Stimulated activated CD8-positive, alpha-beta memory T cell treated with anti-CD3 and anti-CD28 coated beads, Interleukin-4, amount 100 ng/mL, for 4 hours (primary cell): ENCODE measurements around the gene CFAP299.
"Not testable (repeated sequence)": the region's sequence is repeated elsewhere in the genome, so short reads cannot be mapped to it uniquely, and the experiment has no call there.

ENCODE experiments used
- DNase-seq, 2 donors: peaks; one replicate each; pipeline ENCODE4 v3.0.0-alpha.2; 2020; ENCODE audit warnings: low read depth in 2 of 2, low spot score in 1 of 2

CFAP299 gene

GRCh38 chr4:80439294-80440061, 103.9 kb downstream of the CFAP299 start:
- DNase-seq, result not testable (repeated sequence)

- DNase-seq, result no peak
These were observed 110.7 kb downstream of the CFAP299 start for GRCh38 chr4:80446248-80446647.

GRCh38 chr4:80446664-80447063, 111.1 kb downstream of the CFAP299 start:
- DNase-seq, result no peak

DNA sequence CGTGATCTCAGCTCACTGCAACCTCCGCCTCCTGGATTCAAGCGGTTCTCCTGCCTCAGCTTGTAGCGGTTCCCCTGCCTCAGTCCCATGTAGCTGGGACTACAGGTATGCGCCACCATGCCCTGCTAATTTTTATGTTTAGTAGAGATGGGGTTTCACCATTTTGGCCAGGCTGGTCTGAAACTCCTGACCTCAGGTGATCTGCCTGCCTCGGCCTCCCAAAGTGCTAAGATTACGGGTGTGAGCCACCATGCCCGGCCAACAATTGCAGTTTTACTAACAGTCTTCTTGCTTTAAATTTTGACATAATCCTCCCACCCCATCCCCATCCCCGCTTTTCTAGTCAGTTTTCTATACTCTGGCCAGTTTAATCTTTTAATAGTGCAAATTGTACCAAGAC, 112.0 kb downstream of the CFAP299 start:
- DNase-seq, result no peak

DNA sequence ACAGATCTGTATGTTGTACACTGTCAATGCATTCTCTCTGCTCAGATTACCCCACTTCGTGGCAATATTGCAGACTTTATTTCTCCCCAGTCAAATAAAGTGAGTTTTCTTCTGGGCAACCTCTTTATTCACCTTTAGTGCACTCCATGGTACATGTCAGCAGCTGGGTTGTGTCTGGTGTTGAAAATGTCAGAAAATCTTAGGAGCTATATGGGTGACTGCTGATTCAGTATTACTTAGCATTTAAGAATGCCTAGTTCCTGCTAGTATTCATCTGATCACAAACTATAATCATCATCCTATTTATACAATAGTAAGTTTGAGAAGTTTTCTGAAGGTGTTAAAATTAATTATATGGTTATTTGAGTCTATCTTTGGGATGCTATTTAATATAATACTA, 112.5 kb downstream of the CFAP299 start:
- DNase-seq, result no peak

- no peak for DNase-seq
These were observed 116.5 kb downstream of the CFAP299 start for GRCh38 chr4:80452055-80452454.

DNA sequence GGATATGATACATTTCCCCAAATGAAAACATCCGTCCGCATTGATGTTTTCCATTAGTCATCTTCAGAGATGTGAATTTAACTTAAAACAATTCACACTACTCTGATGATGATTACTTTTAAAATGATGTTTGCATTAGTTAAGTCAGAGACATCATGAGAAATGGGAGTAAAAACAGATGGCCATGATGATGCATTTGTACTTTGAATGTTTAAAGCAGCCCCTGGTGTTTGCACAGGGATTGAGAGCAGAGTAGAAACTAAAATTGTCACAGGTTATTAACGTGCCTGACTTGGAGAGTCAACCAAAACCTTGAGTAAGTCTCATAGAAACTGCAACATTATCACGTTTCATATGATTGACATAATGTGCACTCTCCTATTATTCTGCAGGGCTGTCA, 117.2 kb downstream of the CFAP299 start:
- DNase-seq, result no peak

- DNase-seq, result no peak
These were observed 118.5 kb downstream of the CFAP299 start for GRCh38 chr4:80454040-80454439.

- DNase-seq, result no peak
These were observed 119.0 kb downstream of the CFAP299 start for GRCh38 chr4:80454556-80454955.

GRCh38 chr4:80459918-80460473, 124.5 kb downstream of the CFAP299 start:
- DNase-seq, result no peak

DNA sequence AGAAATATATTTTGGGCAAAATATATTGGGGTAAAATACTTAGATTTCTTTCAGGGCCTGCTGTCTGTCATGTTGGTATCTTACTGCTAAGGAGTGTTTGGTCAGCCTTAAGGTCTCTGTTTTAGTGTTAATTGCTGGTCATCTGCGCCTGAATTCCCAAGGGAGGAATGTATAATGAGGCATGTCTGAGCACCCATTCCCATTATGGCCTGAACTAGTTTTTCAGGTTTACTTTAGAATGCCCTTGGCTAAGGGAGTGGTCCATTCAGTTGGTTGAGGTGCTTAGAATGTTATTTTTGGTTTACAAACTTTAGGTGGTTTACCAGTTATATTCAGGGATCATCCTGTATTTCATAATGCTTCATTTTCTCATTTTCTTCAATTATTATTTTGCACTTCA, 125.9 kb downstream of the CFAP299 start:
- no peak for DNase-seq

DNA sequence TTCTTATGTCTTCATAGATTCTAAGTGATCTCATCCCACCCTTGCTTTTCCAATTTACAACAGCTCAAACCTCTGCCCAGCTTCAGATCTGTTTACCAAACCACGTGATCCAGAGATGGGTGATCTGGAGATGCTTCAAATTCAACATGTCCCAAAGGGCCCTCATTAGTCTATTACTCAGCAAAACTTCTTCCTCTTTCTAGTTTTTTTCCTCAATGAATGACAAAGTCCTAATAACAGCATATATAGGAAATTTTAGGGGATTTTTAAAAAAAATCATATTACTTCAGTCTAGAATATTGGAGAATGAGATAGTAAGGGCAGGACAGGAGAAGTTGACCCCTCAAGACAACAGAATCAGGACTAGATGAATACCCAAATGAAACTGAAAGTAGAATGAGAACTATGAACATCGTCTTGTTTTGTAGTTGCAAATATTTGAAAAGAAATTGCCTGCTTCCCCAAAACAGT, 127.1 kb downstream of the CFAP299 start:
- no peak for DNase-seq

DNA sequence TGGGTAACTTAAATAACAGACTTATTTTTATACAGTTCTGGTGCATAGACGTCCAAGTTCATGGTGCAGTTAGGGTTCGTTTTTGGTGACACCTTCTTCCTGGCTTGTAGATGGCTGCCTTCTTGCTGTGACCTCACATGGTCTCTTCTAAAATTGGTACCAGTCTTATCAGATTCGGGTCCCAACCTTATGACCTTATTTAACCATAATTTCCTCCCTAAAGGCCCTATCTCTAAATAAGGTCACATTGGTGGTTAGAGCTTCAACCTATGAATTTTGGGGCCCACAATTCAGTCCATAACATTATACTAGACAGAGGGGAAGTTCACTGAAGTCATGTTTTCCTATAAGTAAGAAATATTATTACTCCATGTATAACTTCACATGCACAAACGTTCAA, 128.0 kb downstream of the CFAP299 start:
- DNase-seq, result no peak

- no peak for DNase-seq
These were observed 129.7 kb downstream of the CFAP299 start for GRCh38 chr4:80465238-80465637.

DNA sequence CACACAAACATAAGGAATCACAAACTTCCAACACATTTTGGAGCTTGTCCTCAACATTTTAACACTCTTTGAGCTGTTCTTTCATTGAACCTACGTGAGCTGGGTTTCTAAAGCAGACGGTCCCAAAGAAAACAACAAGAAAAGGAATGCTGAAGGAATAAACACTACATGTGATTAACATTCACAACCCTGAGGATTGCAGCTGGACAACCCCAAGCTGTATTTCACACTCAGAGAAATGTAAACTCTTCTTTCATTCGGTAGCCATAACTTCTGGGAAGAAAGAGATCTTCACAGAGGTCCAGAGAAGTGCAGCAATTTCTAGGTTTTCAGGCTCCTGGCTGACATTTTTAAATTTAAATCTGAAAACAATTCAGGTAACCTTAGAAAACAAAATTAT, 130.2 kb downstream of the CFAP299 start:
- no peak for DNase-seq

DNA sequence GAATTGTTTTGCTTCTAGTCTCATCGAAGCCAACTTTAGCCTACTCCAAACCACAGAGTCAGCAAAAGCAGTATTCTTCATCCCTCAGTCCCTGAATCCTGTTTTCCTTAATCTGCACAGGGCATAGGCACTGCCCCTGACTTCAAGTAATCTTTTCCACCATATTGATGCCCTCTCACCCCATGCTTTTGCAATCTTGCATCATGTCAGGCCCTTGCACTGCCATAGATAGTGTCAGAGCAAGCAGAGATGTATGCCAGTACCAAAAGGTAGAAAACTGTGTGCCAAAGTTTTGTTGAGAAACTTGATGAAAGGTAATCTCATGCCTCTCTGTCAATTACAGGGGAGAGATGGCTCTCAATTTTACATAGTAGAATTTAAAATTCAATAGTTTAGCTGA, 131.1 kb downstream of the CFAP299 start:
- DNase-seq, result no peak

DNA sequence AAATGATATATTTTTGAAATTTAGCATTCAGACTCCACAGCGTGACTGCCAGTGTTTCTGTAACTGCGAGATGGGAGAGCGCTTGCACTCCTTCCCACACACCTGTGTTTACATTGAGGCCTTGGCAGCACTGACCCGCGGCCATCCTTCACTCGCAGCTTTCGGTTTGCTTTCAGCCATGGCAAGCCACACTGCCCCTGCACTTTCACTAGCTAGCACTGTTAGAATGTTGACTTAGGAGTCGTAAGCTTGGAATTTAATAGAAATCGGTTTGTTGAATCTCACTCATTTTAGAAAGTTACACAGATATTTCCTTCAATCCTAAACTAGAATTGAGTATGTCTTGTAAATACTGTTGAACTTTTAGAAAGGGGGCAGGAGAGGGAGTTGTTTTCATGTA, 136.2 kb downstream of the CFAP299 start:
- DNase-seq, result no peak

DNA sequence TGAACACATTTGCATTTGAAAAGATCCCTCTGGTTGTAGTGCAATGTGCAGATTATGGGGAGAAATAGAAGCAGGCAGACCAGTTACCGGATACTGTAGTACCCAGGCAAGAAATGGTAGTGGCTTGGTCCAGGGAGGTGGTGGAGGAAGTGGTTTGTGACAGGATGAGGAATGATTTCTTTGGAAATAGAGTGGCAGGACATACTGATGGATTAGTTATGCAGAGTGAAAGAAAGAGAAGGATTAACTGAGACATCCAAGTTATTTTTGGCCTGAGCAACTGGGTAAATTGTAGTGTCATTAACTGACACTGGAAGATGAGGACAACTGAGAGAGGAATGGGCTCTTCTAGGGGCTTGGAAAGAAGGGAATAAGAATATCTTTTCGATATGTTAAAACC, 139.7 kb downstream of the CFAP299 start:
- DNase-seq, result no peak

- DNase-seq, result no peak
These were observed 140.3 kb downstream of the CFAP299 start for GRCh38 chr4:80475798-80476197.

- no peak for DNase-seq
These were observed 149.2 kb downstream of the CFAP299 start for GRCh38 chr4:80484712-80485111.

DNA sequence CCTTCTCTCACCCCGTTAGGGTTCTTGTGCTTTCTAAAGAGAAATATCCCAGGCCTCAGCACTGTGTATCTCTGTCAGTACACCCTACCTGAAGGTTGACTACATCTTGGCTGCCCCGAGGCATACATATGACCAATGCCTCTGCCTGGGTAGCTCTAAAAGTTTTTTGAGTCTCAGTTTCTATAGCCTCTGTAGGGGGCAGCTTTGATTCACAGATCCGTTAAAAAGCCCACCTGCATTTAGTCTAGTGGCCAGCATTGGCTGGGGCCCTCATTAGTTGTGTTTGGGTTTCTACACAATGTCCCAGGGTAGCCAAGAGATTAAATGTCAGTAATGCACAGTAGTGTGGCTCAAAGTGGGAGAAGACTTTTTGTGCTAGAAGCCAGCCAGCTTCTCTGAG, 151.1 kb downstream of the CFAP299 start:
- no peak for DNase-seq

GRCh38 chr4:80489798-80490197, 154.3 kb downstream of the CFAP299 start:
- no peak for DNase-seq

DNA sequence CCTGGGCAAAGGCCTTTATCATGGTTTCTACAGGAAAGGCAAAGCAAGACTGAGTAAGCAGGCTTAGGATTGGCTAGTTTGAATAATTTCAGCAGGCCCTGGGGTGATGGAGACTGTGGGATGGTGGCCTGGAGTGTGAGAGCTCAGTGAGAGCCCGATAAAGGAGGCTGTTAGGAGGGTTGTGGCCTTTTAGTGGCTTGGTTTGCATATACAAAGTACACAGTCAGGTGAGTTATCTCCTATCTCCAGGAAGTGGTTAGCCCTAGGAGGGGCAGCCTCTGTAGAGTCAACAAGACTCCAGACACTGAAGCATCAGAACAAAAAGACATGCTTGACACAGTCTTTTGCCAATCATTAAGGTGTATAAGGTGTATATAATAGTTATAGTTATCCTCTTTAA, 157.2 kb downstream of the CFAP299 start:
- DNase-seq, result peak in 1 of 2 donors; percentile 1
